ENCODE data around the gene MYL5.
A peak's percentile ranks its signal among the peaks of the same experiment; 100 is the strongest.
"Not testable (repeated sequence)": the region's sequence is repeated elsewhere in the genome, so short reads cannot be mapped to it uniquely, and the experiment has no call there.

MYL5 gene

DNA sequence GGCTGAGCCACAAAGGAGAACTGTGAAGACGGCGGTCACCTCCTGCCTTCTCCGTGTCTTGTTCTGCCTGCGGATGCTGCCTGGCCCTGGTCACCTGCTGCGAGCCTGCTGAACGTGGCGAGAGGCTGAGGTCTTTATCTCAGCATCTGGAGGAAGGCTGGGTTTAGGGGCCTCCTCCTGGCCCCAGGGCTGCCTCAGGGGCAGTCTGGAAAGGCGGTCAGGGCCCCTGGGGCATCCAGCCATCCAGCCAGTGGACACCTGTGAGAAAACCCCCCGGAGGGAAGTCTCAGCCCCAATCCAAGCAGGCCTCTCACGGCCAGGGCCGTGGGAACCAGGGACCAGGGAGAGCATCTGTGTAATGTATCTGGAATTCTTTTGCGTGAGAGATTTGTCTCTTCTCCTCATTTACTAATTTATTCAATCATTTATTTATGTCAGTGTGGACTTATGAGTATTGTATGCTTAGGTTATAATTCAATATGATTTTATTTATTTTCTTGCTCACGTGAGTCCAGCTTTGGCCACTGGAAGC lies 37.6 kb upstream of the MYL5 start:
- no peak for DNase-seq

DNA sequence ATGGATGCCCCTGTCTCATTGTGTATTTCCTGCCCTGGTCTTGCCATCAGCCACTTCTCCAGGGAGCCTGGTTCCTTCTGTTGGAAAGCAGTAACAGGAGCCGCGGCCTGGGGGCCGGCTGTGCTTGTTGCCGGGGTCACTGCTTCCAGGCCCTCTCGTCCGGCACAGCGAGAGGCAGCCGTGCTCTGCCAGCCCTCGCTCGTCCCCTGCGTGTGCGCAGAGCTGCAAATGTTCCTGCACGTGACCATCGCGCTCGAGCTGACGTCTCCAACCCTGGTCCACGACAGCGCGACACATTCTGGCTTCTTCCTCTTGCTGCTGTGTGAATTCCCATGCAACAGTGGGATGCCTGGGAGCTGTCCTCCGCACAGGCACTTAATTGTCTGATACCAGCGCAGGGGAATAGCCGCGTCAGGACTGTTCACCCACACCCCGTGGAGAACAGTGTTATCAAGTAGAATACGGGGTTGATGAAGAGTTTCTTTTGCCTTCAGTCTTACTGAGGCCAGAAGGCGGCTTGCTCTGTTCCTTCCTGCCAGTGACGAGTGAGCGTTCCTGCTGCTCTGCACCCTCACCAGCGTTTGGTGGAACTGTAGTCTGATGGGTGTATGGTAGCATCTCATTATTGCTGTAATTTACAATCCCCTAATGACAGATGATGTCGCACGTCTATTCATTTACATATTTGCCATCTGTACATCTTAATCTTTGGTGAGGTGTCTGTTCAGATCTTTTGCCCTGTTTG lies 36.6 kb upstream of the MYL5 start:
- no peak for DNase-seq

DNA sequence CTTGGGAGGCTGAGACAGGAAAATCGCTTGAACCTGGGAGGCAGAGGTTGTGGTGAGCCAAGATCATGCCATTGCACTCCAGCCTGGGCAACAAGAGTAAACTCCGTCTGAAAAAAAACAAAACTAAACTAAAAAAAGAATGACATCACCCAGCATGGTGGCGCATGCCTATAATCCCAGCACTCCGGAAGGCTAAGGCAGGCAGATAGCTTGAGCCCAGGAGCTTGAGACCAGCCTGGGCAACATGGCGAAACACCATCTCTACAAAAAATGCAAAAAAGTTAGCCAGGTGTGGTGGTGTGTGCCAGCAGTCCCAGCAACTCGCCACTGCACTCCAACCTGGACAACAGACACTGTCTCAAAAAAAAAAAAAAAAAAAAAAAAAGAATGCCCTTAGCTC lies 32.0 kb upstream of the MYL5 start:
- not testable (repeated sequence) for DNase-seq

DNA sequence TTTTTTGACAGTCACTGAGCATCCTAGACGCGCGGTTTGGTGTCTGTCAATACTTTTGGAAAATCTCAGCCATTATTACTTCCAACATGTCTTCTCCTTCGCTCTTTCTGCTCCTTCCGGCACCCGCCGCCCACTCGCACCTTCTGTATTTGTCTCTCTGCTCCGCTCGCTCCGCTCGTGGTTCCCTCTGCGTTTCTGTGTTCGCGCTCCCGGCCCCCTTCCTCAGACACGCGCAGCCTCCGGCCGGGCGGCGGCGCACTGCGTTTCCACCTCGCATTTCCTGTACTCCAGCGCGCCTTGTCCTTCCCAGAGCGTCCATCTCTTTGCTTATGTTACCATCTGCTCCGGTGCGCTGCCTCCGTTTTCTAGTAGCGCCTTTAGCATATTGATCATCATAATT lies 27.9 kb upstream of the MYL5 start:
- DNase-seq = peak; percentile 55 to 65

DNA sequence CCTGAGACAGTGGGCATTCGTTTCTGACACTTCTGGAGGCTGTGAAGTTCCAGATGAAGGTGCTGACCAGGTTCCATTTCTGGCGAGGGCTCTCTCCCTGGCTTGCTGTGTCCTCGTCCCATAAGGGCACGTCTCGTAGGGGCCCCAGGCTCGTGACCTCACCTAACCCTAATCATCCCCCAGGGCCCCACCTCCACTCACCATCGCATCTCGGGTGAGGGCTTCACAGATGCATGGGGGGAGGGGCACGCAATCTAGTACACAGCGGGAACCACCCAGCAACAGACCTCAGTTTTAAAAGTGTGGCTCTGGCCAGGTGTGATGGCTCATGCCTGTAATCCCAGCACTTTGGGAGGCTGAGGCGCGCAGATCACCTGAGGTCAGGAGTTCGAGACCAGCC lies 26.9 kb upstream of the MYL5 start:
- DNase-seq = no peak

DNA sequence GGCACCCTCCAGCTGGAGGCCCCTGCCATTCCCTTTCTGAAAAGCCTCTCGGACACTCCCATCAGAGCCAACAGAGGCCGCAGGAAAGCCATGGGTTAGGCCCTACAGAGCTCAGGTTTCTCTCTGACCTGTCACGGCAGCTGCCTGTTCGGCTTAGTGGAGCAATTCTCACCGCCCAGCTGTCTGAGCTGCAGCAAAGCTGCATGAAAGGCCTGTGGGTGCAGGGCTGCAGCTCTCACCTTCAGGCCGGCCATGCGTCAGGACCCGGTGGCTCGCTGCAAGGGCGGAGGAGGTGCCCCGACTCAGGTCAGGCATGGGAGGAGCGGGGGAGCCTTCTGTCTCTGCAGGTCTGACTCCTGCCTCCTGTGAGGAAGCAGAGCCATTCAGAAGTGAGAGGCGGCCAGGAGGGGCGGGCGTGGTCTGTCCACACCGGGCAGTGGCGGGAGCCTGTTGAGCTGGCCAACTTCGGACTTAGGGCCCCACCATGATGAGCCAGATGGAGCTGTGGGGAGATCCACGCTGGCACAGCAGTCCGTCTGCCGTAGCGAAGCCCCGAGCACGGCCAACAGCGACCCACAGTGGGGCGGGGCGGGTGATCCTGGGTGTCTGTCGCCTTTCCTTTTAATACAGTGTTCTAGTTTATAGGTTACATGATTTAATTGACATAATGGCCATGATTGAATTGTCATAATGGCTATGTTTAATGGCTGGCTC lies 25.6 kb upstream of the MYL5 start:
- no peak for DNase-seq

DNA sequence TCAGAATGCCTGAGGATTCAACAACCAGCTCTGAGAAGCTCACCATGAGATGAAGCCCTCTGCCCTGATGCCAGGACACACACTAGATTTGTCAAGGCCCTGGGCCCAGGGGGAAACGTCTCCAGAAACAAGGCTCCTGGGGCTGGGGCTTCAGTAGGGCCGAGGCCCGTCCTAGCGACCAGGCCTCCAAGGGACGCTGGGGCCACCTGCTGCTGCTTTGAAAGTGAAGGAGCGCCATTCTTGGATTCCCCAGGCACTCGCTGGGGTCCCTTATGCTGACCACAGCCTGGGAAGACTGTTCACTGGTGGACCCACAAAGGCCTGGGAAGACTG lies 25.1 kb upstream of the MYL5 start:
- DNase-seq = no peak

DNA sequence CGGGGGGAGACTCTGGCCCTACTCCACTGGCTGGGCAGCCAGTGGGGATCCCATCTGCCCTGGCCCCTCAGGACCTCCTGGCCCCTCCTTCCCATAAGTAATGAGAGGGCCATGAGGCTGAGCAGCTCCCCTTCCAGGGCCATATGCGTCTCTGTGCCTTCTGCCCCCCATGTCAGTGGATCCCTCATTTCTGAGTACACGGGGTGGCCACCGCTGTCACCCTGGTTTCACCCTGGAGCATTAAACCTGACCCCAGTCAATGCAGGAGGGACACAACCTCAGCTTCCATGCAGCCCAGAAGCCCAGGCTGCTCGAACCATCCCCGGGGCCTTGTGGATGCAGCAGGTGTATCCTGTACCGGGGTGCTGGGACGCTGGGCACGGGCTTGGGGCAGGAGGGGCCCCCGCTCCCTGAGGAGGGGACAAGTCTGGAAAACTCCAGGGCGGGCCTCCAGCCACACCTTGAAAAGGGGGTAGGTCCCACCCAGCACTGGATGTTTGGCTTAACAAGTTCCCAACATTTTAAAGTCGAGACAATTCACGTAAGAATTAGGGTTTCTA lies 24.5 kb upstream of the MYL5 start:
- no peak for DNase-seq

DNA sequence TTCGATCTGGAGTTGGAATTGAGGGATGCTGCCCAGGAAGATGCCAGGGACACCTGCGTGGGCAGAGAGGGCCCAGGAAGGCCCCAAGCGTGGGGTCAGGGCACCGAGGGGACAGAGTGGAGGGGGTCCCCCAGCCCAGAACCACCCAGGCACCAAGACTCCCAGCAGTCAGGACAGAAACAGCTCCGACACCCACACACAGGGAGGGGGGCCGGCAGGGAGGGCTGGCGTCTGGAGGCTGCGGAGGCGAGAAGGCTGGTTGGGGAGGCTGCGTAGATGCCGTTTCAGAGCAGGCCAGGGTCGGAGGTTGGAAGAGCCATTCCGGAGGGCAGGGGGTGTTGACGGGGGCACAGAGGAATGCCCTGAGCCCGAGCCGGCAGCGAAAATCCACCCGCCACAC lies 23.9 kb upstream of the MYL5 start:
- no peak for DNase-seq

DNA sequence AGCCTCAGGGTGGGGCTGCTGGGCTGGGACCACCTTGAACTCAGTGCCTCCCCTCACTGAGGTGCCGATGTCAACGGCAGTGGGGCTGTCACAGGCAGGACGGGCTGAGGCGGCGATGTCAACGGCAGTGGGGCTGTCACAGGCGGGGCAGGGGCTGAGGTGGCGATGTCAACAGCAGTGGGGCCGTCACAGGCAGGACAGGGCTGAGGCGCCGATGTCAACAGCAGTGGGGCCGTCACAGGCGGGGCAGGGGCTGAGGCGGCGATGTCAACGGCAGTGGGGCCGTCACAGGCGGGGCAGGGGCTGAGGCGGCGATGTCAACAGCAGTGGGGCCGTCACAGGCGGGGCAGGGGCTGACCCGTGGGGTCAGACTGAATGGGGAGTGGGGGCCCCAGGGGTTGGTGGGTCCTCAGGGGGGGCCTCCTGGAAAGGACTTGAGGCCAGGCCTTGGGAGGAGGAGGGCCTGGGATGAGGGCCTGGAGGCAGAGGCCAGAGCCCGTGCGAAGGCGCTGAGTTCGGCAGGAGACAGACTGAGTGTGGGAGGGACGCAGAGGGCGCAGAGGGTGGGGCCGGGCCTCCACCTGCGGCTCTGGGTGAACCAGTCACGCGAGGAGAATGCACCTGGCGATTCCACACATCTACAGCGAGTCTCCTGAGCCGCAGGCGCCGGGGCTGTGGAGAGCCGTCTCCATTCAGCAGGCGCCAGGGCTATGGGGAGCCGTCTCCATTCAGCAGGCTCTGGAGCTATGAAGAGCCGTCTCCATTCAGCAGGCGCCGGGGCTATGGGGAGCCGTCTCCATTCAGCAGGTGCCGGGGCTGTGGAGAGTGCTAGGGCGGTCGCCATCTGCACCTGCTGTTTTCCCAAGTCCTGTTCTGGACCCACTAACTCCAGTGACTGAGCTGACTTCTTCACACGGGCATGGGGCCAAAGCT lies 23.1 kb upstream of the MYL5 start:
- DNase-seq = no peak

DNA sequence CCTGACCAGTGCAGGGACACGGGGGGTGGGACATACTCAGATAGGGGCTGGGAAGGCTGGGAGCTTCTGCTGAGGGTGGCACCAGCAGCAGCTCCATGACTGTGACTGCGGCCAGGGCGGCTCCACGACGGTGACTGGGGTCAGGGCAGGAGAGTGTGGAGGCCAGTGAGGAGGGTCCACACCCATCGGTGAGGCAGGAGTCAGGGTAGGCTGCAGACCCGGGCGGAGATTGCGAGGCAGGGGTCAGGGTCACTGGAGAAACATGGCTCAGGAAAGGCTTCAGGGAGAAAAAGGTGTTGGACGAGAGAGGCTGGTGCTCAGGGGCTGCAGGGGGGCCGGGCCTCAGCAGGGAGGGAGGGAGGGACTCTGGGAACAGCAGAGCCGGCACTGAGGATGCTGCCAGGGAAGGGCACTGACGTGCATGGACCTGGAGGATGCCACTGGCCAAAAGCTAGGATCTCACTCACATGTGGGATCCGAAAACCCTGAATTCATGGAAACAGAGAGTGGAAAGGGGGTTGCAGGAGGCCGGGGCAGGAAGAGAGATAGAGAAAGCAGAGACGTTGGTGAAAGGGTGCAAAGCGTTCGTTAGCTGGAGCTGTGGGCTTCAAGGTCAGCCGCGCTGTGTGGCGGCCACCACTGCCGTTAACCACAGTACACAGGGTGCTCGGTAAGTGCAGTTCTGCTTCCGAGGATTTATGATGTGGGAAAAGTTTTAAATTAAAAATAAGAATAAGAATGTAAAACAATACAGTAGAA lies 22.3 kb upstream of the MYL5 start:
- no peak for DNase-seq

DNA sequence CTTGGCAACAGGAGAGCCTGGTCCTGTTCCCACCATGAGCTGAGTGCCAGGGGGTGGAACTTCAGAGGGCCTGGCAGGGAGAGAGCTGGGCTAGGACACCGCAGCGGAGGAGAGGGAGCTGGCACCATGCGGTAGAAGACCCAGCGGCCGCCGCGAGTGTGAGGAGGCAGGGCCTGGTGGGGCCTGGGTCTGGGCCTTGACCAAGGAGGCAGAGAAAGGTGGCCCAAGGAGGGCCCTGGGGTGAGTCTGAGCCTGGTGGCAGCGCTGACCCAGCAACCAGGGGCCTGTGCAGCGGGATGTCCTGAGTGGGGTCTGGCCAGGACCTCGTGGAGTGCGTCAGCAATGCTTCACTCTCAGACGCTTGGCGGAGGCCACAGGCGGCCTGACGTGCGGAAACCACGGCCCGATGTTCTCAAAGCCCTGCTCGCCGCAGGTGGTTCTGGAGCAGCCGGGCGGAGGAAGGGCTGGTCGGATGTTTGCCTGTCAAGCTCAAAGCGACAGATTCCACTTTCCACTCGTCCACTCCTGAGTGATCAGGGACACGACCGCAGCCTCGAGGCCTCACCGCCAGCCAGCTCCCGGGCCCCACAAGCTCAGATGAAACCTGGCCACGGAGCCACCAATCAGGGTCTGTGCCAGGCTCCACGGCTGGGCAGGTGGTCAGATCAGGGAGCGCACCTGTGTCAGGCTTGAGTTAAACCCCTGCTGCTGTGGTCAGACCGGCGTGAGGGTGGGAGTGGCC lies 21.1 kb upstream of the MYL5 start:
- DNase-seq = no peak

DNA sequence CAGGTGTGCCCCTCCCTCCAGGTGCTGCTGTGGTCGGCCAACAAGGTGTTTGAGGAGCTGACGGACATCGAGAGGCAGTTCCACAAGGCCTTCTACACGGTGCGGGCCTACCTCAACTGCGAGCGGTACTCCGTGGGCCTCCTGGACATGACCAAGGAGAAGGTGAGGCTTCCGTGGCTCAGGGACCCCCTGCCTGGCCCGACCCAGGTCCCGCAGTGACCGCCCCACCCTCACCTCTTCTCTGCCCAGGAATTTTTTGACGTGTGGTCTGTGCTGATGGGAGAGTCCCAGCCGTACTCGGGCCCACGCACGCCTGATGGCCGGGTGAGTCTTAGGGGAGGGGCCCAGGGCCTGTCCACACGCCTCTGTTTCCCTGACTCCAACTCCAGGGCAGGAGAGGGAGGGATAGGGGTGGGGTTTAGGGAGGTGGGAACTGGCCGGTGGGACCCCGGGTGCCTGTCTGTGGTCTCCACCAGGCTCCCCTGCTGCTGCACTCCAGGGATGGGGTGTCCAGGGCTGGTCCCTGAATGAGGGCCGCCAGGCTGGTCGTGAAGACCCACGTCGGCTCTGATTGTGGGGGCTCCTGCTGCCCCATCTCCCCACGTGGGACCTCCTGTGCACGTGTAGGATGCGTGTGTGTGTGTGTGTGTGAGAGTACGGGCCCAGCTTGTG lies 20.4 kb upstream of the MYL5 start:
- no peak for DNase-seq

DNA sequence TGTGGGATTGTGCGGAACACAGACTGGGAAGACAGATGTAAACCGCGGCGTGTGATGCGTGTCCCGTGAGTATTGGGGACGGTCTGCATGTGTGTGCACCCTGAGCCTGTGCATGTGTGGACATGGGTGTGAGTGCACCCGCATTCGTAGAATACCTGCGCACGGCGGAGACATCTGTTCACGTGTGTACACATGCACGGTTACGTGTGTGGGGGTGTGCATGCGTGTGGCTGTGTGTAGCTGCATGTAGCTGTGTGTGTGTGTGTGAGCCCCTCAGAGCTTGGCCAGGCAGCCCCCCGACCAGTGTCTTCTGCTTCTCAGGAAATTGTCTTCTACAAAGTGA lies 19.9 kb upstream of the MYL5 start:
- DNase-seq = no peak

DNA sequence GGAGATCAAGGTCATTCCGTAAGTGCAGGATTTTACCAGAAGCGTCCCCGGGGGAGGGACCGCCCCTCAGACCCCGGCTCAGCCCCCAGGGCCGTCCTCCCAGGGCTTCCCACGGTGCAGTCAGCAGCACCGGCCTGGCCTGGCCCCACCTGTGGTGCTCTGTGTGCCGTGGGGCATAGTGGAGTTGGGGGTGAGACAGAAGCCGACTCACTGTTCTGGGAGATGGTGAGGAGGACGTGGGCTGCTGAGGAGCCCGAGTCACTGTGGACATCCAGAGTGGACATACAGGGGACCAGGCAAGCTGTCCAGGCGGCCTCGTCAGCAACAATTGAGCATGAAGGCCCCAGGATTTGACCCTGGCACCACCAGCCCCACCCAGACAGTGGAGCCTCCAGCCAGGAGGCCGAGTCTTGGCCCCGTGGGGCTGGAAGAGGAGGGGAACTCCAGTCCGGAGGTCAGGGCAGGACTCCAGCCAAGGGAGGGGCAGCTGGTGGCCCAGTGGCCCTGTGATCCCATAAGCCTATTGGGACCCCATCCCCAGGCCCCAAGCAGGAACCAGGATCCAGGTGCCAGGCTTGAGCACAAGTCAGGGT lies 19.4 kb upstream of the MYL5 start:
- DNase-seq = no peak

DNA sequence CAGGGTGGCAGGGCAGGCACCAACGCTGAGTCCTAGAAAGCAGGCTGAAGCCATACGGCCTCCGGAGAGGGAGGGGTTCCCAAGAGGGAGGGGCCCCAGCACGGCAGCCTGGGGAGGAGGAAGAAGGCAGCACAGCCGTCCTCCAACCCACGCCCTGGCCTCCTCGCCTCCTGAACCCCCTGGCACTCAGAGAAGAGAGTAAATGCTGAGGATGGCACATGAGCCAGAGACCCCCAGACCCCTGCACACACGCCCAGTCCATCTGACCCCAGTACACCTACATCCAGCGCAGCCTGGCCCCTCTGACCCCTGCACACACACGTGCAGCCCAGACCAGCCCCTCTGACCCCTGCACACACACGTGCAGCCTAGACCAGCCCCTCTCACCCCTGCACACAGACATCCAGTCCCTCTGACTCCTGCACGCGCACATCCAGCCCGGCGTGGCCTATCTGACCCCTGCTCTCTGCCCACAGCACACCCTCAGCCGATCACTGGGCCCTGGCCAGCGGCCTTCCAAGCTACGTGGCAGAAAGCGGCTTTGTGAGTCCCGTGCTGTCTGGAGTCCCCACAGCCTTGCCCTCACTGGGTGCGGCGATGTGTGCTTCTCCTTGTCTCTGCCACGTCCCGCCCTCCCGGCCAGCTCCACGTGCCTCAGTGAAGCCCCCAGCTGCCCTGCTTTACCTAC lies 18.7 kb upstream of the MYL5 start:
- no peak for DNase-seq

DNA sequence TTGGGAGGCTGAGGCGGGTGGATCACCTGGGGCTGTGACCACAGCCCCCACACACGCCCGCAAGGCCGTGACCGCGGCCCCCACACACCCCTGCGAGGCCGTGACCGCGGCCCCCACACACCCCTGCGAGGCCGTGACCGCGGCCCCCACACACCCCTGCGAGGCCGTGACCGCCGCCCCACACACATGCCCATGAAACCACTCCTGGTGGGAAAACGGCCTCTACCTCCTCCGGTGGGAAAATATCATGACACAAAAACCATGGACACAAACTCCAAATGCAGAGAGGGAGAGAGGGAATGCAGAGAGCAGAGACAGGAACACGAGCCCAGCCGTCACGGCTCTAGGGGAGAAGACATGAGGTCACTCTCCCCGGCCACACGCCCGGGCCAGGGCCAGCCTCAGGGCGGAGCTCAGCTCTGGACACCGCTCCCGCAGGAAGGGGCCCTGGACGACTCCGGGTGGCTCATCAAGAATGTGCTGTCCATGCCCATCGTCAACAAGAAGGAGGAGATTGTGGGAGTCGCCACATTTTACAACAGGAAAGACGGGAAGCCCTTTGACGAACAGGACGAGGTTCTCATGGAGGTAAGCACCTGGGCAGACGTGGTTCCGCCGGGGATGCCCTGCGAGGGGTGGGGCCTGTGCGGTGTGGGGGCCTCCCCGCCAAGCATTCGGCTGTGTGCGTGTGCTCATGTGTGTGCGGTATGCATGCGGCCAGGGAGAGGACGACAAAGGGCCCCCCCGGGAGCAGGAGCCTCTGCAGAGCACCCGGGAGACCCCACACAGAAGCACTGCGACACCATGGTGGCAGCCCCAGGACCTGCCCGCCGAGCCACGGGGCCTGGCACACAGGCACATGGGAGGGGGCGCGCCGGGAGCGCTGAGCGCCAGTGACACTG lies 17.7 kb upstream of the MYL5 start:
- DNase-seq = no peak

DNA sequence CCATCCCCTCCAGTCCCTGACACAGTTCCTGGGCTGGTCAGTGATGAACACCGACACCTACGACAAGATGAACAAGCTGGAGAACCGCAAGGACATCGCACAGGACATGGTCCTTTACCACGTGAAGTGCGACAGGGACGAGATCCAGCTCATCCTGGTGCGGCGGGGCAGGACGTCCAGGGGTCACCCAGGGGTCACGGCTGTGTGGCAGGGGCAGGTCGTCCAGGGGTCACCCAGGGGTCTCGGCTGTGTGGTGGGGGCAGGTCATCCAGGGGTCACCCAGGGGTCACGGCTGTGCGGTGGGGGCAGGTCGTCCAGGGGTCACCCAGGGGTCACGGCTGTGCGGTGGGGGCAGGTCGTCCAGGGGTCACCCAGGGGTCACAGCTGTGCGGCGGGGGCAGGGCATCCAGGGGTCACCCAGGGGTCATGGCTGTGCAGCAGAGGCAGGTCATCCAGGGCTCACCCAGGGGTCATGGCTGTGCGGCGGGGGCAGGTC lies 17.0 kb upstream of the MYL5 start:
- DNase-seq = no peak

All from activated T-cell treated with anti-CD3 and anti-CD28 coated beads, Interleukin-2, amount 50 U/mL, for 48 hours (primary cell).